Endothelial cell of umbilical vein (primary cell): ENCODE results near the gene ABI3BP. TPM values are rescaled to one million over a fixed set of nuclear protein-coding genes. Genes with fewer than 3 reads are reported as not detected.

Experiments
- BruUV-seq: library from RNA; stranded (reverse); fragments of 400-500 nt; replicated peaks from 2 replicates; lab custom pipeline; 2021; lab: Mats Ljungman, UMichigan
- CTCF ChIA-PET: fragments of 300-600, 350-600 bp; sonication (Branson Sonifier 250); formaldehyde crosslinking; loops from one replicate; lab custom pipeline; 2021; ENCODE audit warnings: antibody characterized with exemption, inconsistent platforms; lab: Charles Lee
- POLR2A ChIA-PET: fragments of 300-600, 350-600 bp; sonication (Branson Sonifier 250); formaldehyde crosslinking; loops from one replicate; lab custom pipeline; 2021; ENCODE audit warnings: antibody characterized with exemption, inconsistent platforms; lab: Charles Lee
- DNase-seq: peaks from one replicate; pipeline ENCODE4 v3.0.0-alpha.2; 2011; ENCODE audit warnings: low read depth, low spot score
- FAIRE-seq: peaks from 2 replicates; lab custom pipeline; 2011; peaks lifted over from hg19 to GRCh38; lab: Jason Lieb, UNC
- H2AFZ ChIP-seq: 2 replicates; pipeline ENCODE4 v1.6.0; 2012; ENCODE audit warnings: low read depth, low read length, control low read depth, inconsistent platforms
- H3K27ac ChIP-seq: 2 replicates; pipeline ENCODE4 v1.5.1; 2011; ENCODE audit warnings: low read depth, mild to moderate bottlenecking, control low read depth, low read length, moderate library complexity; ENCODE audit not compliant: insufficient read depth
- H3K27me3 ChIP-seq, 2 experiments: 2 replicates each; pipeline versions ENCODE4 v1.6.0 to v1.6.1; 2011; ENCODE audit warnings: low read length in 2 of 2, mixed read lengths in 1 of 2; ENCODE audit not compliant: control insufficient read depth in 2 of 2, insufficient read depth in 2 of 2
- H3K36me3 ChIP-seq, 2 experiments: 2 replicates in 1 of 2; 3 replicates in 1 of 2; pipeline ENCODE4 v1.5.1; 2011; ENCODE audit warnings: low read length in 2 of 2, mild to moderate bottlenecking in 1 of 2, moderate library complexity in 1 of 2; ENCODE audit not compliant: control insufficient read depth in 2 of 2, insufficient read depth in 2 of 2; ENCODE audit errors: extremely low read depth in 1 of 2
- H3K4me1 ChIP-seq: 3 replicates; pipeline ENCODE4 v1.5.1; 2011; ENCODE audit warnings: mild to moderate bottlenecking, low read length; ENCODE audit not compliant: control insufficient read depth, insufficient read depth; ENCODE audit errors: extremely low read depth
- H3K4me2 ChIP-seq: 2 replicates; pipeline ENCODE4 v1.6.1; 2011; ENCODE audit warnings: low read length, control low read depth, mixed read lengths; ENCODE audit not compliant: insufficient read depth
- H3K4me3 ChIP-seq, 3 experiments: fragments of 200-600 bp in 1 of 3; sonication (generic), shearing (Covaris generic) in 1 of 3; replicated peaks in 1 of 3; 2 replicates each; pipeline ENCODE4 v1.5.1; 2011 to 2016; ENCODE audit warnings: control low read depth in 3 of 3, low read length in 3 of 3, mild to moderate bottlenecking in 2 of 3, inconsistent platforms in 1 of 3, low read depth in 1 of 3, moderate library complexity in 1 of 3; ENCODE audit not compliant: insufficient read depth in 1 of 3
- H3K79me2 ChIP-seq: 2 replicates; pipeline ENCODE4 v1.6.0; 2012; ENCODE audit warnings: low read length, inconsistent platforms; ENCODE audit not compliant: control insufficient read depth, insufficient read depth
- H3K9ac ChIP-seq: replicated peaks from 2 replicates; pipeline ENCODE3; 2011; ENCODE audit warnings: low read length, control low read depth; ENCODE audit not compliant: insufficient read depth; ENCODE audit errors: extremely low read depth
- H3K9me1 ChIP-seq: replicated peaks from 3 replicates; pipeline ENCODE4 v1.6.0; 2011; ENCODE audit warnings: mild to moderate bottlenecking, low read length; ENCODE audit not compliant: control insufficient read depth, insufficient read depth; ENCODE audit errors: extremely low read depth
- H3K9me3 ChIP-seq: replicated peaks from 2 replicates; pipeline ENCODE4 v1.5.1; 2012; ENCODE audit warnings: low read length, inconsistent platforms; ENCODE audit not compliant: control insufficient read depth, insufficient read depth
- H4K20me1 ChIP-seq: replicated peaks from 2 replicates; pipeline ENCODE3; 2011; ENCODE audit warnings: mild to moderate bottlenecking, low read length; ENCODE audit not compliant: control insufficient read depth, insufficient read depth; ENCODE audit errors: extremely low read depth
- EZH2 ChIP-seq: IDR thresholded peaks from 2 replicates; pipeline ENCODE4 v1.6.1; 2012; ENCODE audit warnings: borderline replicate concordance, low read depth, mild to moderate bottlenecking, moderate library complexity, low read length, inconsistent platforms; ENCODE audit not compliant: severe bottlenecking
- FOS ChIP-seq: IDR thresholded peaks from 2 replicates; pipeline ENCODE4 v1.6.1; 2011; ENCODE audit warnings: mild to moderate bottlenecking, low read length, moderate library complexity, borderline replicate concordance; ENCODE audit not compliant: insufficient read depth
- GATA2 ChIP-seq: IDR thresholded peaks from 2 replicates; pipeline ENCODE4 v1.7.0; 2011; ENCODE audit warnings: low read depth, mild to moderate bottlenecking, moderate library complexity, mixed read lengths, low read length; ENCODE audit not compliant: insufficient read length, insufficient read depth
- JUN ChIP-seq: IDR thresholded peaks from 2 replicates; pipeline ENCODE4 v1.6.1; 2011; ENCODE audit warnings: borderline replicate concordance, low read depth; ENCODE audit not compliant: insufficient read length, insufficient read depth
- MAX ChIP-seq: IDR thresholded peaks from 2 replicates; pipeline ENCODE4 v1.6.1; 2011; ENCODE audit not compliant: insufficient read depth, insufficient read length
- MYC ChIP-seq: IDR thresholded peaks from one replicate; pipeline ENCODE4 v1.6.1; 2011; ENCODE audit warnings: mild to moderate bottlenecking, low read depth, low read length
- POLR2A ChIP-seq: IDR thresholded peaks from 2 replicates; pipeline ENCODE4 v1.6.1; 2012; ENCODE audit warnings: low read depth, mild to moderate bottlenecking, control low read depth, low read length
- POLR2AphosphoS5 ChIP-seq: IDR thresholded peaks from 2 replicates; pipeline ENCODE4 v1.6.1; 2012; ENCODE audit warnings: low read depth, mild to moderate bottlenecking, control low read depth, low read length, moderate library complexity; ENCODE audit not compliant: insufficient read depth
- dilution Hi-C: fragments of 300-500 bp; cut with MboI; formaldehyde crosslinking; loops from one replicate; pipeline ENCODE4 v1.15.0; 2019; ENCODE audit warnings: low sequenced_read_pairs; ENCODE audit not compliant: extremely low pct_ligation_motif_present
- intact Hi-C: fragments of 100-400 bp; cut with micrococcal nuclease; formaldehyde crosslinking; loops from one replicate; pipeline ENCODE4 v1.10.0; 2022
- polyA plus RNA-seq, 4 experiments: library from polyadenylated mRNA; depleted of rRNA in 3 of 4; stranded (reverse) in 3 of 4; unstranded in 1 of 4; fragments of >200 nt; gene quantifications; 2 replicates each; pipeline versions ENCODE4 v1.2.1 to v1.2.3, GENCODE V29; 2011 to 2012; ENCODE audit warnings: missing spikeins in 1 of 4
- total RNA-seq: library from RNA; stranded (reverse); gene quantifications from 2 replicates; pipeline ENCODE4 v1.2.3, GENCODE V29; 2021
- TF ChIP-seq, protein P1 (sequence below), 2 donors: IDR thresholded peaks; 1 replicate in 1 of 2; 2 replicates in 1 of 2; pipeline ENCODE4 v1.5.1; 2011; ENCODE audit warnings: low read length in 2 of 2, mild to moderate bottlenecking in 2 of 2, moderate library complexity in 2 of 2, control low read depth in 1 of 2, inconsistent platforms in 1 of 2, low read depth in 1 of 2; ENCODE audit not compliant: insufficient read depth in 1 of 2; ENCODE audit errors: extremely low read depth in 1 of 2

The ABI3BP gene
- total and polyA plus RNA-seq, 2 donors (not counting 3 experiments of a cell fraction or from before 2014, with no cell fraction given) = 78.1 to 106 TPM

DNA sequence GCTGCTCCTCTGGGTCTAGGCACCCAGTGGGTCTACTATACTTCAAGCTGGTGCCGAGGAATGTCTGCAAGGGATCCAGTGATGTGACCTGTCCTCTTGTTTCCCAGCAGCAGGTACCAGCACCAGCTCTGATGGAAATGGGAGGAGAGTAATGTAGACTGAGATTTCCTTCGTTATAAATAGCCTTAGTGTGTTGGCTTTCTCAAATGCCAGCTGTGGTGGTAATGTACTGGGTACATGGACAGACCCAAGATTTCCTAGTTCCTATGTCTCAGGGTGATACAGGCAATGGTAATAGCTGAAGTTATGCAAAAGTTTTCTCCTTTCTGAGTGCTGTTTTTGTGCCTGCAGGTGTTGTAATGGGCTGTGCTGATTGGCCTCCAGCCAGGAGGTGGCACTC lies 33.0 kb upstream of the ABI3BP start:
- intact Hi-C loops = no loop called here
- Histone ChIP-seq H3K4me1 (no peaks in the 10 kb centered on the region), H3K9ac (no peak overlapping the region), H2AFZ (no peak overlapping the region), H3K9me1 (no peaks in the 10 kb centered on the region), H3K9me3 (no peaks in the 10 kb centered on the region), H3K36me3 (no peaks in the 10 kb centered on the region), H3K27me3 (no peaks in the 10 kb centered on the region), H3K4me3 (no peak overlapping the region), H3K79me2 (no peaks in the 10 kb centered on the region), H4K20me1 (no peaks in the 10 kb centered on the region), H3K4me2 (no peak overlapping the region), H3K27ac (no peak overlapping the region)
- DNase-seq = no peak
- FAIRE-seq = no peak
- ChIA-PET CTCF (interaction anchor here (1.2 to 2.5 kb wide), 3 partner anchors 10 to 170 kb away, joined by 3 to 10 read pairs (median 5); no protein-coding TSS in a partner anchor), POLR2A (no interaction called here)
- BruUV-seq = no TSS peak
- no peak for TF ChIP-seq FOS
- no peak for TF ChIP-seq POLR2A
- TF ChIP-seq, protein P1, sequence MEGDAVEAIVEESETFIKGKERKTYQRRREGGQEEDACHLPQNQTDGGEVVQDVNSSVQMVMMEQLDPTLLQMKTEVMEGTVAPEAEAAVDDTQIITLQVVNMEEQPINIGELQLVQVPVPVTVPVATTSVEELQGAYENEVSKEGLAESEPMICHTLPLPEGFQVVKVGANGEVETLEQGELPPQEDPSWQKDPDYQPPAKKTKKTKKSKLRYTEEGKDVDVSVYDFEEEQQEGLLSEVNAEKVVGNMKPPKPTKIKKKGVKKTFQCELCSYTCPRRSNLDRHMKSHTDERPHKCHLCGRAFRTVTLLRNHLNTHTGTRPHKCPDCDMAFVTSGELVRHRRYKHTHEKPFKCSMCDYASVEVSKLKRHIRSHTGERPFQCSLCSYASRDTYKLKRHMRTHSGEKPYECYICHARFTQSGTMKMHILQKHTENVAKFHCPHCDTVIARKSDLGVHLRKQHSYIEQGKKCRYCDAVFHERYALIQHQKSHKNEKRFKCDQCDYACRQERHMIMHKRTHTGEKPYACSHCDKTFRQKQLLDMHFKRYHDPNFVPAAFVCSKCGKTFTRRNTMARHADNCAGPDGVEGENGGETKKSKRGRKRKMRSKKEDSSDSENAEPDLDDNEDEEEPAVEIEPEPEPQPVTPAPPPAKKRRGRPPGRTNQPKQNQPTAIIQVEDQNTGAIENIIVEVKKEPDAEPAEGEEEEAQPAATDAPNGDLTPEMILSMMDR (IDR thresholded peaks at IDR 0.05; ENCODE audit: extremely low read depth in 1 of 2, insufficient read depth in 1 of 2, low read depth in 1 of 2, low read length in 2 of 2) = no peak
- TF ChIP-seq JUN = no peak
- dilution Hi-C loops = no loop called here

- Histone ChIP-seq H3K9me3 (no peaks in the 10 kb centered on the region), H3K4me1 (peaks cover 19% of the 10 kb centered on the region), H3K9ac (no peak overlapping the region), H4K20me1 (no peaks in the 10 kb centered on the region), H3K4me3 (no peak overlapping the region), H3K27ac (no peak overlapping the region), H3K9me1 (no peaks in the 10 kb centered on the region), H3K27me3 (no peaks in the 10 kb centered on the region), H3K36me3 (no peaks in the 10 kb centered on the region), H3K79me2 (no peaks in the 10 kb centered on the region), H2AFZ (peak overlapping the region; percentile 42), H3K4me2 (no peak overlapping the region)
- BruUV-seq = no TSS peak
- dilution Hi-C loops = no loop called here
- DNase-seq (peak; percentile 60), FAIRE-seq (no peak)
- POLR2A ChIA-PET = no interaction called here
- CTCF ChIA-PET = interaction anchor here (0.6 to 1.7 kb wide), 2 partner anchors 12 to 175 kb away, joined by 3 to 4 read pairs; no protein-coding TSS in a partner anchor
- intact Hi-C loops = no loop called here
- no peak for TF ChIP-seq POLR2AphosphoS5
- TF ChIP-seq MAX = no peak
- TF ChIP-seq, protein P1 (IDR thresholded peaks at IDR 0.05; ENCODE audit: extremely low read depth in 1 of 2, insufficient read depth in 1 of 2, low read depth in 1 of 2, low read length in 2 of 2) = no peak
- TF ChIP-seq MYC = no peak
- TF ChIP-seq JUN = no peak
- no peak for TF ChIP-seq POLR2A
- TF ChIP-seq FOS = no peak
- TF ChIP-seq EZH2 = no peak
- TF ChIP-seq GATA2 = no peak
Observed at GRCh38 chr3:101020351-101021015, 27.3 kb upstream of the ABI3BP start.
